GM12878 (cell line): Measurements from ENCODE around the gene SMARCA4. TPM values are rescaled to one million over a fixed set of nuclear protein-coding genes. Genes with fewer than 3 reads are reported as not detected.

Experiments
- ATAC-seq: fragments of 200-7000 bp; cut with Tn5 transposase; 3 replicates; pipeline ENCODE4 v1.9.1; 2020; ENCODE audit warnings: mild to moderate bottlenecking, moderate library complexity
- BruUV-seq: library from RNA; stranded (reverse); fragments of 400-500 nt; replicated peaks from 2 replicates; lab custom pipeline; 2021; lab: Mats Ljungman, UMichigan
- CTCF ChIA-PET: fragments of 300-600 bp; sonication (Branson Sonifier 250); formaldehyde crosslinking; extraction: SDS; loops from one replicate; lab custom pipeline; 2021; ENCODE audit warnings: inconsistent platforms; lab: Yijun Ruan, JAX
- POLR2A ChIA-PET: fragments of 350-600 bp; formaldehyde crosslinking; extraction: SDS; loops from one replicate; lab custom pipeline; 2021; ENCODE audit warnings: inconsistent platforms; lab: Charles Lee
- RAD21 ChIA-PET: fragments of 300-600 bp; sonication (Branson Sonifier 250); formaldehyde crosslinking; loops from one replicate; lab custom pipeline; 2023; ENCODE audit warnings: antibody characterized with exemption; ENCODE audit not compliant: unreplicated experiment; lab: Charles Lee
- SMC1A ChIA-PET: fragments of 300-600 bp; sonication (Branson Sonifier 250); formaldehyde crosslinking; loops from one replicate; lab custom pipeline; 2023; ENCODE audit not compliant: unreplicated experiment, uncharacterized antibody; lab: Charles Lee
- DNase-seq: peaks from one replicate; pipeline ENCODE4 v3.0.0-alpha.2; 2011; ENCODE audit warnings: low read depth, low spot score
- FAIRE-seq: peaks from 3 replicates; lab custom pipeline; 2011; peaks lifted over from hg19 to GRCh38; lab: Jason Lieb, UNC
- H2AFZ ChIP-seq: 2 replicates; pipeline ENCODE4 v1.6.0; 2011; ENCODE audit warnings: low read depth, low read length, control low read depth; ENCODE audit not compliant: control insufficient read depth
- H3K27ac ChIP-seq: 2 replicates; pipeline ENCODE4 v1.5.1; 2011; ENCODE audit warnings: control low read depth; ENCODE audit not compliant: control insufficient read depth, insufficient read depth
- H3K27me3 ChIP-seq, 2 experiments: replicated peaks in 1 of 2; 2 replicates each; pipeline versions ENCODE4 v1.6.0 to v1.6.1; 2011; ENCODE audit warnings: low read length in 1 of 2; ENCODE audit not compliant: control insufficient read depth in 2 of 2, insufficient read depth in 2 of 2
- H3K36me3 ChIP-seq, 2 experiments: 2 replicates each; pipeline ENCODE4 v1.5.1; 2011; ENCODE audit warnings: low read length in 1 of 2; ENCODE audit not compliant: control insufficient read depth in 2 of 2, insufficient read depth in 2 of 2
- H3K4me1 ChIP-seq: 2 replicates; pipeline ENCODE4 v1.6.1; 2011; ENCODE audit warnings: mild to moderate bottlenecking, low read length, moderate library complexity, mixed read lengths; ENCODE audit not compliant: control insufficient read depth, insufficient read depth
- H3K4me2 ChIP-seq: 2 replicates; pipeline ENCODE4 v1.6.0; 2011; ENCODE audit warnings: control low read depth; ENCODE audit not compliant: control insufficient read depth, insufficient read depth
- H3K4me3 ChIP-seq: fragments of 200-600 bp; sonication (generic); 2 replicates; pipeline ENCODE4 v1.5.1; 2016
- H3K79me2 ChIP-seq: 2 replicates; pipeline ENCODE4 v1.6.0; 2011; ENCODE audit warnings: low read length; ENCODE audit not compliant: control insufficient read depth, insufficient read depth
- H3K9ac ChIP-seq: 2 replicates; pipeline ENCODE4 v1.8.0; 2011; ENCODE audit warnings: low read length, control low read depth, mixed read lengths; ENCODE audit not compliant: control insufficient read depth, insufficient read depth
- H3K9me3 ChIP-seq: replicated peaks from 3 replicates; pipeline ENCODE4 v1.5.1; 2011; ENCODE audit warnings: mild to moderate bottlenecking, low read length; ENCODE audit not compliant: control insufficient read depth, insufficient read depth
- H4K20me1 ChIP-seq: 2 replicates; pipeline ENCODE4 v1.6.0; 2011; ENCODE audit not compliant: control insufficient read depth, insufficient read depth
- IKZF1 ChIP-seq: fragments of 450-650 bp; conservative IDR thresholded peaks from 2 replicates; pipeline ENCODE4 v1.6.1; 2017; ENCODE audit warnings: antibody characterized with exemption, mild to moderate bottlenecking
- IRF4 ChIP-seq: IDR thresholded peaks from 2 replicates; pipeline ENCODE4 v1.6.1; 2011; ENCODE audit warnings: low read depth, low read length
- MYC ChIP-seq: IDR thresholded peaks from 2 replicates; pipeline ENCODE4 v1.6.1; 2011; ENCODE audit warnings: mild to moderate bottlenecking, low read length, moderate library complexity, inconsistent platforms; ENCODE audit not compliant: insufficient read depth, insufficient replicate concordance, insufficient read length, severe bottlenecking
- PML ChIP-seq: IDR thresholded peaks from 2 replicates; pipeline ENCODE4 v1.6.1; 2012; ENCODE audit warnings: low read length, inconsistent platforms
- SIN3A ChIP-seq: IDR thresholded peaks from 2 replicates; pipeline ENCODE4 v1.6.1; 2012; ENCODE audit warnings: low read depth, low read length, improper control_type of control experiment
- SPI1 ChIP-seq: IDR thresholded peaks from 2 replicates; pipeline ENCODE4 v1.6.1; 2011; ENCODE audit warnings: low read depth, mild to moderate bottlenecking, low read length, moderate library complexity, borderline replicate concordance; ENCODE audit not compliant: insufficient read depth
- SUZ12 ChIP-seq: fragments of 200-600 bp; sonication (generic); IDR thresholded peaks from one replicate; pipeline ENCODE4 v1.6.1; 2018; ENCODE audit warnings: antibody characterized with exemption, mild to moderate bottlenecking; ENCODE audit not compliant: unreplicated experiment
- TCF7 ChIP-seq: IDR thresholded peaks from 2 replicates; pipeline ENCODE4 v1.6.1; 2014; ENCODE audit warnings: antibody characterized with exemption, borderline replicate concordance
- WGBS: methylation state at CpG from one replicate; pipeline ENCODE4 v1.1.6; 2016; ENCODE audit warnings: low lambda C conversion rate; ENCODE audit not compliant: insufficient replicate concordance, insufficient coverage; ENCODE audit errors: missing lambda C conversion rate; 5-methylcytosine and 5-hydroxymethylcytosine counted together
- in situ Hi-C: fragments of 300-500 bp; cut with MboI; formaldehyde crosslinking; loops from 9 replicates; pipeline ENCODE4 v1.14.3; 2018; ENCODE audit warnings: mixed read lengths
- intact Hi-C: fragments of 100-400 bp; cut with micrococcal nuclease; formaldehyde crosslinking; loops from one replicate; pipeline ENCODE4 v1.14.2; 2022; ENCODE audit not compliant: unreplicated experiment
- polyA plus RNA-seq, 11 experiments: library from polyadenylated mRNA; depleted of rRNA in 4 of 11; unstranded in 6 of 11; stranded (reverse) in 5 of 11; fragments of >200 nt; fragmentation: Nextera tagmentation in 4 of 11; fragmentation: Illumina TruSeq in 1 of 11; extraction: Ambion mirVana in 4 of 11; extraction: Trizol in 1 of 11; gene quantifications; 1 replicate in 1 of 11; 2 replicates in 10 of 11; pipeline versions ENCODE4 v1.2.1 to v1.2.3, GENCODE V29; 2011 to 2016; ENCODE audit warnings: inconsistent platforms in 2 of 11, missing spikeins in 2 of 11, low read depth in 1 of 11
- total RNA-seq, 4 experiments: library from RNA; depleted of rRNA in 3 of 4; stranded (reverse); fragments of >200 nt in 3 of 4; fragmentation: Illumina TruSeq in 1 of 4; extraction: Trizol in 1 of 4; gene quantifications; 2 replicates each; pipeline versions ENCODE4 v1.2.1 to v1.2.3, GENCODE V29; 2013 to 2021
- TF ChIP-seq, protein P1 (sequence below): IDR thresholded peaks from 2 replicates; pipeline ENCODE4 v1.6.1; 2011; ENCODE audit warnings: borderline replicate concordance, low read depth, mild to moderate bottlenecking, moderate library complexity, mixed read lengths, low read length; ENCODE audit not compliant: insufficient read depth; ENCODE audit errors: extremely low read length

Gene SMARCA4
- total and polyA plus RNA-seq, 10 of the 15 experiments (the other 5 are each of a cell fraction or from before 2014, with no cell fraction given): 22.4 to 175 (median 57.4) TPM

- TF ChIP-seq TCF7: no peak
Measured at GRCh38 chr19:11025997-11026396, 65.2 kb downstream of the SMARCA4 start (continued).

GRCh38 chr19:11027381-11027780 is 66.6 kb downstream of the SMARCA4 start:
- no peak overlapping the region for H2AFZ ChIP-seq
- H3K4me2 ChIP-seq: no peak overlapping the region
- WGBS: 99% methylated on average over 14 of the region's 14 CpGs
- DNase-seq (no peak), FAIRE-seq (no peak), ATAC-seq (no peak)
- no peaks in the 10 kb centered on the region for H3K9me3 ChIP-seq
- no peaks in the 10 kb centered on the region for H3K4me1 ChIP-seq
- no peaks in the 10 kb centered on the region for H3K27me3 ChIP-seq
- ChIA-PET SMC1A (interaction anchor here (1.0 kb wide), 1 partner anchor 91 kb away, joined by 3 read pairs; no protein-coding TSS in a partner anchor), POLR2A (interaction anchor here (0.6 kb wide), 2 partner anchors 80 to 90 kb away, joined by 3 to 4 read pairs; no protein-coding TSS in a partner anchor), CTCF (interaction anchor here (2.1 kb wide), 1 partner anchor 85 kb away, joined by 10 read pairs; no protein-coding TSS in a partner anchor), RAD21 (no interaction called here)
- intact Hi-C loops (no loop called here), in situ Hi-C loops (no loop called here)
- no peak overlapping the region for H3K4me3 ChIP-seq
- no peak for TF ChIP-seq PML
- TF ChIP-seq, protein P1, sequence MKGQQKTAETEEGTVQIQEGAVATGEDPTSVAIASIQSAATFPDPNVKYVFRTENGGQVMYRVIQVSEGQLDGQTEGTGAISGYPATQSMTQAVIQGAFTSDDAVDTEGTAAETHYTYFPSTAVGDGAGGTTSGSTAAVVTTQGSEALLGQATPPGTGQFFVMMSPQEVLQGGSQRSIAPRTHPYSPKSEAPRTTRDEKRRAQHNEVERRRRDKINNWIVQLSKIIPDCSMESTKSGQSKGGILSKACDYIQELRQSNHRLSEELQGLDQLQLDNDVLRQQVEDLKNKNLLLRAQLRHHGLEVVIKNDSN: no peak
- no peak for TF ChIP-seq IKZF1
- TF ChIP-seq SIN3A: no peak
- no peak for TF ChIP-seq MYC
- no peak for TF ChIP-seq IRF4
- no peak for TF ChIP-seq SUZ12
- no peak for TF ChIP-seq SPI1
- no peak overlapping the region for H3K27ac ChIP-seq
- no peaks in the 10 kb centered on the region for H4K20me1 ChIP-seq
- no peaks in the 10 kb centered on the region for H3K79me2 ChIP-seq
- BruUV-seq: no TSS peak
- peaks cover 20 to 63% of the 10 kb centered on the region in 2 experiments for H3K36me3 ChIP-seq
- H3K9ac ChIP-seq: no peak overlapping the region
